Fibroblast of lung (primary cell): ENCODE measurements around the gene CLASP2.

Source experiments
- CTCF ChIP-seq, 2 donors: IDR thresholded peaks in 1 of 2; conservative IDR thresholded peaks in 1 of 2; 1 replicate in 1 of 2; 2 replicates in 1 of 2; pipeline ENCODE4 v1.5.1; 2011 to 2012; ENCODE audit warnings: low read length in 2 of 2, control low read depth in 1 of 2, inconsistent platforms in 1 of 2, low read depth in 1 of 2, mild to moderate bottlenecking in 1 of 2
- EZH2 ChIP-seq: IDR thresholded peaks from 2 replicates; pipeline ENCODE4 v1.5.1; 2012; ENCODE audit warnings: low read length, control low read depth, mild to moderate bottlenecking; ENCODE audit errors: missing control alignments

- TF ChIP-seq CTCF (conservative IDR thresholded peaks at IDR 0.05 in 1 of 2, IDR thresholded peaks at IDR 0.05 in 1 of 2; ENCODE audit: low read depth in 1 of 2, low read length in 2 of 2) (no peak), EZH2 (no peak)
These were observed 80.6 kb downstream of the CLASP2 start for GRCh38 chr3:33637482-33637881.
